Measurements from ENCODE around the gene PRELP.
"Not testable (repeated sequence)": the region's sequence is repeated elsewhere in the genome, so short reads cannot be mapped to it uniquely, and the experiment has no call there.

Gene PRELP

DNA sequence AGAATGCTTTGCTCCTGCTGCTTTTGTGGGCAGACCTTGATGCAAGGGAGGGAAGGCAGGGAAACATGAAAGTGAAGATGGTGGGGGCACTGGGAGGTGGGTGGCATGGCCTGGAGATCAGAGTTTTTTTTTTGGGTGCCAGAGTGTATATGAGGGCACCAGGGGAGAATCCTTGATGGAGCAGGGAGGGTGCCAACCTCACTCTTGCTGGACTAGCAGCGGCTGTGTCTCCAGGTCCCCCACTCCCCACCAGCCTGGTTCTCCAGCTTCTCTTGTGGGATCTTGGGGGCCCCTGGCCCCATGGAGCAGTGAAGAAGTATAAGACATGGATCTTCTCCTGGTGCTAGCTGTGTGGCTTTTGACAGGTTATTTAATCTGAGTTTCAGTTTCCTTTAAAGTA, 13.5 kb upstream of the PRELP start:
- FAIRE-seq (no peak), DNase-seq (ENCODE audit: insufficient read length, low spot score) (no peak)
- TF ChIP-seq, protein P1, sequence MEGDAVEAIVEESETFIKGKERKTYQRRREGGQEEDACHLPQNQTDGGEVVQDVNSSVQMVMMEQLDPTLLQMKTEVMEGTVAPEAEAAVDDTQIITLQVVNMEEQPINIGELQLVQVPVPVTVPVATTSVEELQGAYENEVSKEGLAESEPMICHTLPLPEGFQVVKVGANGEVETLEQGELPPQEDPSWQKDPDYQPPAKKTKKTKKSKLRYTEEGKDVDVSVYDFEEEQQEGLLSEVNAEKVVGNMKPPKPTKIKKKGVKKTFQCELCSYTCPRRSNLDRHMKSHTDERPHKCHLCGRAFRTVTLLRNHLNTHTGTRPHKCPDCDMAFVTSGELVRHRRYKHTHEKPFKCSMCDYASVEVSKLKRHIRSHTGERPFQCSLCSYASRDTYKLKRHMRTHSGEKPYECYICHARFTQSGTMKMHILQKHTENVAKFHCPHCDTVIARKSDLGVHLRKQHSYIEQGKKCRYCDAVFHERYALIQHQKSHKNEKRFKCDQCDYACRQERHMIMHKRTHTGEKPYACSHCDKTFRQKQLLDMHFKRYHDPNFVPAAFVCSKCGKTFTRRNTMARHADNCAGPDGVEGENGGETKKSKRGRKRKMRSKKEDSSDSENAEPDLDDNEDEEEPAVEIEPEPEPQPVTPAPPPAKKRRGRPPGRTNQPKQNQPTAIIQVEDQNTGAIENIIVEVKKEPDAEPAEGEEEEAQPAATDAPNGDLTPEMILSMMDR (IDR thresholded peaks at IDR 0.05; ENCODE audit: insufficient read depth, missing control alignments), result no peak

DNA sequence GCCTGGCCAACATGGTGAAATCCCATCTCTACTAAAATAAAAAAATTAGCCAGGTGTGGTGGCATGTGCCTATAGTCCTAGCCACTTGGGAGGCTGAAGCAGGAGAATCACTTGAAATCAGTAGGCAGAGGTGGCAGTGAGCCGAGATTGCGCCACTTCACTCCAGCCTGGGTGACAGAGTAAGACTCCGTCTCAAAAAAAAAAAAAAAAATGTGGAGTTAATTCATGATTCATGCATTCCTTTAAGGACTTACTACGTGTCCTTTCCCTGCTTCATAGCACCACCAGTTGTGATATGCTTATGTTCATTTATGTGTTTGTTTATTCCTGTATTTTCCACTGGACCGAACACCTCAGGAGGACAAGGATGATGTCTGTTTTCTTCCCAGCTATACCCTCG, 12.7 kb upstream of the PRELP start:
- FAIRE-seq (no peak), DNase-seq (ENCODE audit: insufficient read length, low spot score) (no peak)
- TF ChIP-seq, protein P1 (IDR thresholded peaks at IDR 0.05; ENCODE audit: insufficient read depth, missing control alignments), result no peak

GRCh38 chr1:203463469-203464062, 12.0 kb upstream of the PRELP start:
- no peak for DNase-seq (ENCODE audit: insufficient read length, low spot score)
- TF ChIP-seq, protein P1 (IDR thresholded peaks at IDR 0.05; ENCODE audit: insufficient read depth, missing control alignments), result no peak
- no peak for FAIRE-seq

- DNase-seq (ENCODE audit: insufficient read length, low spot score) (no peak), FAIRE-seq (no peak)
Measured at GRCh38 chr1:203464226-203464625, 11.4 kb upstream of the PRELP start.

GRCh38 chr1:203464743-203465142, 10.9 kb upstream of the PRELP start:
- no peak for FAIRE-seq
- TF ChIP-seq, protein P1 (IDR thresholded peaks at IDR 0.05; ENCODE audit: insufficient read depth, missing control alignments), result no peak
- no peak for DNase-seq (ENCODE audit: insufficient read length, low spot score)

More at GRCh38 chr1:203464226-203464625, 11.4 kb upstream of the PRELP start:
- TF ChIP-seq, protein P1 (IDR thresholded peaks at IDR 0.05; ENCODE audit: insufficient read depth, missing control alignments), result no peak

- TF ChIP-seq, protein P1 (IDR thresholded peaks at IDR 0.05; ENCODE audit: insufficient read depth, missing control alignments), result no peak
- no peak for DNase-seq (ENCODE audit: insufficient read length, low spot score)
- no peak for FAIRE-seq
Measured at GRCh38 chr1:203465146-203465798, 10.3 kb upstream of the PRELP start.

DNA sequence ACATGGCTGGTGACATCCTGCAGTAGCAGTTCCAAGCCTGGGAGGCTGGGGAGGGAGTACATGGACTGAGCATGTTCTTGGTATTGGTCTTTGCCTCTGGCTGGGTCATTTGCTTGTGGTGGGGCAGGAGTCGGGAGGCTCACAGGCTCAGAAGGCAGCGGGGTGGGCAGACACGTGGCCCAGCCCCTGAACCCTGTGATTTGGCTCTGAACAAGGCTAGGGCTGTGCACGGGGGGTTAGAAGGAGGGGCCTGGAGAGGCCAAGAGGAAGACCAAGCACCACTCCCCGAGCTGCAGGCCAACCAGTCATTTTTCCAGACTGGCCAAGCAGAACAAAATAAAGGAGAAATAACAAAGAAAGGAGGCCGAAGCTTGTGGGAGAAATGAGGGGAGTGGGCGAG, 9.7 kb upstream of the PRELP start:
- DNase-seq (ENCODE audit: insufficient read length, low spot score) (no peak), FAIRE-seq (no peak)
- TF ChIP-seq, protein P1 (IDR thresholded peaks at IDR 0.05; ENCODE audit: insufficient read depth, missing control alignments), result no peak

- FAIRE-seq, result not testable (repeated sequence)
Measured at GRCh38 chr1:203466906-203467549, 8.6 kb upstream of the PRELP start.

More at GRCh38 chr1:203466906-203467549, 8.6 kb upstream of the PRELP start:
- DNase-seq (ENCODE audit: insufficient read length, low spot score), result not testable (repeated sequence)

Measured in D721Med (cell line).